ENCODE results near the gene R3HDM2.

The R3HDM2 gene

DNA sequence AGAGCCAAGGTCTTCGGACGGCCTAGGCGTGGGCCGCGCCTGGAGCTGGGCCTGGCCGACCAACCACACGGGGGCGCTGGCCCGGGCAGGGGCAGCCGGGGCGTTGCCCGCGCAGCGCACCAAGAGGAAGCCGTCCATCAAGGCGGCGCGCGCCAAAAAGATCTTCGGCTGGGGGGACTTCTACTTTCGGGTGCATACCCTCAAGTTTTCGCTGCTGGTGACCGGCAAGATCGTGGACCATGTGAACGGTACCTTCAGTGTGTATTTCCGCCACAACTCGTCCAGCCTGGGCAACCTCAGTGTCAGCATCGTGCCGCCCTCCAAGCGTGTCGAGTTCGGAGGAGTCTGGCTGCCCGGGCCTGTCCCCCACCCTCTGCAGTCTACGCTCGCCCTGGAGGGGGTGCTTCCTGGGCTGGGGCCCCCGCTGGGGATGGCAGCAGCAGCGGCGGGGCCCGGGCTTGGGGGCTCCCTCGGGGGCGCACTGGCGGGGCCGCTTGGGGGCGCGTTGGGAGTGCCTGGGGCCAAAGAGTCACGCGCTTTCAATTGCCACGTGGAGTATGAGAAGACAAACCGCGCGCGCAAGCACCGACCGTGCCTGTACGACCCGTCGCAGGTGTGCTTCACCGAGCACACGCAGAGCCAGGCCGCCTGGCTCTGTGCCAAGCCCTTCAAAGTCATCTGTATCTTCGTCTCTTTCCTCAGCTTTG, 205.7 kb downstream of the R3HDM2 start:
- H3K36me3 ChIP-seq (ENCODE audit: insufficient read depth, low read length) = peaks cover 5% of the 10 kb centered on the region
- no peaks in the 10 kb centered on the region for H3K9me2 ChIP-seq (ENCODE audit: low read depth, low read length)
- H3K9ac ChIP-seq (ENCODE audit: low read length) = no peak overlapping the region; the same call in 1 of the 2 replicates
- peaks cover 4% of the 10 kb centered on the region; the same call in 1 of the 2 replicates for H3K27me3 ChIP-seq (ENCODE audit: insufficient read depth, low read length)
- no peak overlapping the region for H2AFZ ChIP-seq (ENCODE audit: low read length)
- no peak overlapping the region for H3K4me3 ChIP-seq (ENCODE audit: low read depth, low read length, poor library complexity, severe bottlenecking)
- peak overlapping the region; percentile 68 for H3K4me2 ChIP-seq (ENCODE audit: low read length)
- TF ChIP-seq EZH2 (IDR thresholded peaks at IDR 0.05; ENCODE audit: borderline replicate concordance, low read length) = no peak
- TF ChIP-seq, protein P1, sequence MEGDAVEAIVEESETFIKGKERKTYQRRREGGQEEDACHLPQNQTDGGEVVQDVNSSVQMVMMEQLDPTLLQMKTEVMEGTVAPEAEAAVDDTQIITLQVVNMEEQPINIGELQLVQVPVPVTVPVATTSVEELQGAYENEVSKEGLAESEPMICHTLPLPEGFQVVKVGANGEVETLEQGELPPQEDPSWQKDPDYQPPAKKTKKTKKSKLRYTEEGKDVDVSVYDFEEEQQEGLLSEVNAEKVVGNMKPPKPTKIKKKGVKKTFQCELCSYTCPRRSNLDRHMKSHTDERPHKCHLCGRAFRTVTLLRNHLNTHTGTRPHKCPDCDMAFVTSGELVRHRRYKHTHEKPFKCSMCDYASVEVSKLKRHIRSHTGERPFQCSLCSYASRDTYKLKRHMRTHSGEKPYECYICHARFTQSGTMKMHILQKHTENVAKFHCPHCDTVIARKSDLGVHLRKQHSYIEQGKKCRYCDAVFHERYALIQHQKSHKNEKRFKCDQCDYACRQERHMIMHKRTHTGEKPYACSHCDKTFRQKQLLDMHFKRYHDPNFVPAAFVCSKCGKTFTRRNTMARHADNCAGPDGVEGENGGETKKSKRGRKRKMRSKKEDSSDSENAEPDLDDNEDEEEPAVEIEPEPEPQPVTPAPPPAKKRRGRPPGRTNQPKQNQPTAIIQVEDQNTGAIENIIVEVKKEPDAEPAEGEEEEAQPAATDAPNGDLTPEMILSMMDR (IDR thresholded peaks at IDR 0.05; ENCODE audit: low read length) = peak; percentile 88
- H3F3A ChIP-seq (ENCODE audit: insufficient read depth, low read length) = peaks cover 7% of the 10 kb centered on the region; the same call in 1 of the 2 replicates
- H3K9me3 ChIP-seq (ENCODE audit: low read length) = no peaks in the 10 kb centered on the region
- peaks cover 6% of the 10 kb centered on the region for H3K79me2 ChIP-seq (ENCODE audit: insufficient read depth, low read length)
- H3K4me1 ChIP-seq (ENCODE audit: insufficient read depth, low read length, severe bottlenecking) = peaks cover 57% of the 10 kb centered on the region
- H4K20me1 ChIP-seq (ENCODE audit: insufficient read depth, low read length) = no peaks in the 10 kb centered on the region
- peak overlapping the region; percentile 94 for H3K27ac ChIP-seq (ENCODE audit: low read depth, low read length, poor library complexity, severe bottlenecking)

DNA sequence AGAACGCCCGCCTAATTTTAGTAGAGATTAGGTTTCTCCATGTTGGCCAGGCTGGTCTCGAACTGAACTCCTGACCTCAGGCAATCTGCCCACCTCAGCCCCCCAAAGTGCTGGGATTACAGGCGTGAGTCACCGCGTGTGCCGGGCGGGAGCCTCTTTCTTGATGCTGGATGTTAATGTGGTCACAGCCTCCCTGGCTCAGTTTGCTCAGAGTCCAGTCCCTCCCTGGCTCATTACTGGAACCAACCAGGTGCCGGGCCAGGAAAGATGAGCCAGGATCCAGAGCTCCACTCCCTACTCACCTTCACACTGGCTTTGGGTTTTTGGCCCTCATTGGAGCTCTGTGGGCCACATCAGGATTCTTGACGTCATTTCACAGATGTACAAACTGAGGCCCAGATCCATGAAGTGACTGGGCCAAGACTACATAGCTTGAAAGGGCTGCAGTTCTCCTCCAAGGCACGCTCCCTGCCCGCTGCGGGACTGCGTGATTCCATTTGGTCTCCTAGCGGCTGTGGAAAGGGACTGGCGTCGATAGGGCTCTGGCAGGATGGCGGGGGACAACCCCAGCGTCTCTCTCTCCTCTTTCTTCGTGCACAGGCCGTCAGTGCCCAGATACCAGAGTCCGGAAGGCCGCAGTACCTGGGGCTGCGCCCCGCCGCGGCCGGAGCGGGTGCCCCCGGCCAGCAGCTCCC, 206.4 kb downstream of the R3HDM2 start:
- Histone ChIP-seq H4K20me1 (ENCODE audit: insufficient read depth, low read length) (no peaks in the 10 kb centered on the region), H3K27me3 (ENCODE audit: insufficient read depth, low read length) (peaks cover 4% of the 10 kb centered on the region; the same call in 1 of the 2 replicates), H3K79me2 (ENCODE audit: insufficient read depth, low read length) (no peaks in the 10 kb centered on the region), H3K9me3 (ENCODE audit: low read length) (no peaks in the 10 kb centered on the region), H3K4me1 (ENCODE audit: insufficient read depth, low read length, severe bottlenecking) (peaks cover 64% of the 10 kb centered on the region), H3K4me3 (ENCODE audit: low read depth, low read length, poor library complexity, severe bottlenecking) (no peak overlapping the region), H3K4me2 (ENCODE audit: low read length) (no peak overlapping the region), H3K9me2 (ENCODE audit: low read depth, low read length) (no peaks in the 10 kb centered on the region), H3K9ac (ENCODE audit: low read length) (no peak overlapping the region), H2AFZ (ENCODE audit: low read length) (no peak overlapping the region), H3K27ac (ENCODE audit: low read depth, low read length, poor library complexity, severe bottlenecking) (no peak overlapping the region), H3F3A (ENCODE audit: insufficient read depth, low read length) (peaks cover 7% of the 10 kb centered on the region; the same call in 1 of the 2 replicates), H3K36me3 (ENCODE audit: insufficient read depth, low read length) (no peaks in the 10 kb centered on the region; the same call in 1 of the 2 replicates)
- TF ChIP-seq, protein P1 (IDR thresholded peaks at IDR 0.05; ENCODE audit: low read length) = no peak
- TF ChIP-seq EZH2 (IDR thresholded peaks at IDR 0.05; ENCODE audit: borderline replicate concordance, low read length) = no peak

DNA sequence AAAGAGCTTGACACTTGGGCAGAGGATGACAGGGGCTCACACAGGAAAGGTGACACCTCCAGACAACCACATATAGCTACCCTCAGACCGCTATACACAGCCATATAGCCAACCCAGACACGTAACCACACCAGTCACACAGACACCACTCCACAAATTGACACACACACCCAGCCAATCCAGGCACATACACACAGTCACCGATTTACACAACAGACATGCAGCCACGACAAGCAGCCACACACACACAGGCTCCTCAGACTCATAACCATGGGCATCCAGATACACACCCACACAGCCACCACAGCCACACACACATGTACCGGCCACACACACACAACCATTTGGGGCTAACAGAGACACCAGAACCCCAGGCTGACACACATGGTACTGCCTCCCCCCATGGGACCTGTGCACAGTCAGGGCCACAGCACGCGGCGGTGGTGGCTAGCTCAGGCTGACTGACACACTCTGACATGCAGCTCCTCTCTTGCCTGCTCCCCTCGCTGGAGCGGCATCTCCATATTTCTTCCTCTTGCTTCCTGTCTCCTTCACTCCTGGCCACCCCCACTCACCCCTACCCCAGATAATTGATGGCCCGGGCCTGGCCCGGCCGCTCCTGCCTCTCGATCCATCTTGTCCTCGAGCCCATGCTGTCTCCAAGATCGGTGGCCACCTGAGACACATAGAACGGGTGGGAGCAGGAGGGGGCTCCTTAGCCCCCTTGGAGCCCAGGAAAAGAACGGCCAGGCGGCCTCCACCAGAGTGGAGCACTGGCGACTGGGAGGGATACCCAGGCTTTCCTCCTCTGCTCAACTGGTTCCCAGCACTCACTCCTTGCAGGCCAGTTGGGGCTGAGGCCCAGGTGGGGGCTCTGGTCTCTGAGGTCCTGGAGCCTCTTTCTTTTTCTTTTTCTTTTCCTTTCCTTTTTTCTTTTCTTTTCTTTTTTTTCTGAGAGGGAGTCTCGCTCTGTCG, 207.4 kb downstream of the R3HDM2 start:
- H3K79me2 ChIP-seq (ENCODE audit: insufficient read depth, low read length) = no peaks in the 10 kb centered on the region
- no peak for TF ChIP-seq EZH2 (IDR thresholded peaks at IDR 0.05; ENCODE audit: borderline replicate concordance, low read length)
- H3K9me2 ChIP-seq (ENCODE audit: low read depth, low read length) = no peaks in the 10 kb centered on the region
- H3K4me2 ChIP-seq (ENCODE audit: low read length) = no peak overlapping the region; the same call in 1 of the 2 replicates
- H3K27me3 ChIP-seq (ENCODE audit: insufficient read depth, low read length) = peaks cover 4% of the 10 kb centered on the region; the same call in 1 of the 2 replicates
- H2AFZ ChIP-seq (ENCODE audit: low read length) = no peak overlapping the region
- H3K9me3 ChIP-seq (ENCODE audit: low read length) = no peaks in the 10 kb centered on the region
- no peak overlapping the region for H3K4me3 ChIP-seq (ENCODE audit: low read depth, low read length, poor library complexity, severe bottlenecking)
- H3K9ac ChIP-seq (ENCODE audit: low read length) = no peak overlapping the region
- H3K4me1 ChIP-seq (ENCODE audit: insufficient read depth, low read length, severe bottlenecking) = peaks cover 64% of the 10 kb centered on the region
- H3K36me3 ChIP-seq (ENCODE audit: insufficient read depth, low read length) = no peaks in the 10 kb centered on the region; the same call in 1 of the 2 replicates
- no peak overlapping the region for H3K27ac ChIP-seq (ENCODE audit: low read depth, low read length, poor library complexity, severe bottlenecking)
- H3F3A ChIP-seq (ENCODE audit: insufficient read depth, low read length) = peaks cover 7% of the 10 kb centered on the region; the same call in 1 of the 2 replicates
- no peaks in the 10 kb centered on the region for H4K20me1 ChIP-seq (ENCODE audit: insufficient read depth, low read length)

Measured in OCI-LY1 (cell line).